Measurements from ENCODE around the gene TIMM8A. TPM values are rescaled to one million over a fixed set of nuclear protein-coding genes. Genes with fewer than 3 reads are reported as not detected.

TIMM8A gene
- total RNA-seq, 4 donors from 2014 or later: 3.0 to 4.8 (median 3.7) TPM

- no peak for TF ChIP-seq EP300 (IDR thresholded peaks at IDR 0.05)
- no peak for TF ChIP-seq POLR2A (IDR thresholded peaks at IDR 0.05; ENCODE audit: low read depth)
- TF ChIP-seq CTCF (IDR thresholded peaks at IDR 0.05): no peak
- TF ChIP-seq POLR2AphosphoS5 (IDR thresholded peaks at IDR 0.05): no peak
- Histone ChIP-seq H3K36me3 (no peaks in the 10 kb centered on the region), H3K27me3 (no peaks in the 10 kb centered on the region), H3K4me3 (peak within 1 kb of the TSS in 2 of 4 donors; percentile 11 to 33), H3K4me1 (no peaks in the 10 kb centered on the region), H3K9me3 (no peaks in the 10 kb centered on the region), H3K27ac (replicated peaks in 1 of 4) (peak within 1 kb of the TSS in 1 of 4 donors; percentile 13)
- 66% methylated on average over 9 of the region's 9 CpGs for WGBS
- no peak for DNase-seq (ENCODE audit: extremely low spot score)
- intact Hi-C loops (cut with DNase I): no loop called here
Observed at GRCh38 chrX:101385795-101386541, 37.4 kb upstream of the TIMM8A start, which contains the start of gene BTK. Gene BTK (minus strand): TSS chrX:101386191. CDS start chrX:101375284, 10,907 bp downstream.

- intact Hi-C loops (cut with DNase I): no loop called here
- H3K27ac ChIP-seq (replicated peaks in 1 of 4): peak overlapping the region in 1 of 4 donors; percentile 13
- no peaks in the 10 kb centered on the region for H3K27me3 ChIP-seq
- no peak for TF ChIP-seq POLR2A (IDR thresholded peaks at IDR 0.05; ENCODE audit: low read depth)
- TF ChIP-seq CTCF (IDR thresholded peaks at IDR 0.05): no peak
- no peak for TF ChIP-seq POLR2AphosphoS5 (IDR thresholded peaks at IDR 0.05)
- TF ChIP-seq EP300 (IDR thresholded peaks at IDR 0.05): no peak
- 75% methylated on average over 7 of the region's 7 CpGs for WGBS
- no peaks in the 10 kb centered on the region for H3K4me1 ChIP-seq
- H3K9me3 ChIP-seq: no peaks in the 10 kb centered on the region
- no peak for DNase-seq (ENCODE audit: extremely low spot score)
- H3K36me3 ChIP-seq: no peaks in the 10 kb centered on the region
- H3K4me3 ChIP-seq: peak overlapping the region in 2 of 4 donors; percentile 11 to 33
Observed at GRCh38 chrX:101385026-101385684, 36.6 kb upstream of the TIMM8A start.

- Histone ChIP-seq H3K27me3 (no peaks in the 10 kb centered on the region), H3K36me3 (no peaks in the 10 kb centered on the region), H3K9me3 (no peaks in the 10 kb centered on the region), H3K27ac (replicated peaks in 1 of 4) (no peak overlapping the region), H3K4me3 (no peak overlapping the region), H3K4me1 (no peaks in the 10 kb centered on the region)
- no peak for DNase-seq (ENCODE audit: extremely low spot score)
- WGBS: 64% methylated on average over 4 of the region's 4 CpGs
- TF ChIP-seq POLR2AphosphoS5 (IDR thresholded peaks at IDR 0.05): no peak
- TF ChIP-seq EP300 (IDR thresholded peaks at IDR 0.05): no peak
- TF ChIP-seq POLR2A (IDR thresholded peaks at IDR 0.05; ENCODE audit: low read depth): no peak
- no peak for TF ChIP-seq CTCF (IDR thresholded peaks at IDR 0.05)
- intact Hi-C loops (cut with DNase I): no loop called here
Observed at GRCh38 chrX:101383679-101384205, 35.2 kb upstream of the TIMM8A start.

- intact Hi-C loops (cut with DNase I): no loop called here
- TF ChIP-seq POLR2AphosphoS5 (IDR thresholded peaks at IDR 0.05): no peak
- no peak for TF ChIP-seq CTCF (IDR thresholded peaks at IDR 0.05)
- no peak for TF ChIP-seq POLR2A (IDR thresholded peaks at IDR 0.05; ENCODE audit: low read depth)
- no peak for TF ChIP-seq EP300 (IDR thresholded peaks at IDR 0.05)
- Histone ChIP-seq H3K27ac (replicated peaks in 1 of 4) (no peak overlapping the region), H3K4me3 (no peak overlapping the region), H3K27me3 (no peaks in the 10 kb centered on the region), H3K36me3 (no peaks in the 10 kb centered on the region), H3K9me3 (no peaks in the 10 kb centered on the region), H3K4me1 (no peaks in the 10 kb centered on the region)
- DNase-seq (ENCODE audit: extremely low spot score): no peak
- WGBS: 77% methylated on average over 1 of the region's 1 CpG
Observed at GRCh38 chrX:101377547-101377946, 29.0 kb upstream of the TIMM8A start.

All from esophagus muscularis mucosa (tissue), 4 donors.